Left ventricle myocardium inferior (tissue), 1 donor: ENCODE data around the gene OR7G2. TPM values are rescaled to one million over a fixed set of nuclear protein-coding genes. Genes with fewer than 3 reads are reported as not detected.
"Not testable (repeated sequence)": the region's sequence is repeated elsewhere in the genome, so short reads cannot be mapped to it uniquely, and the experiment has no call there.

ENCODE experiments used
- DNase-seq: peaks from one replicate; pipeline ENCODE4 v3.0.0-alpha.2; 2020
- H3K27ac ChIP-seq: fragments of 200-600 bp; replicated peaks from 2 replicates; pipeline ENCODE4 v1.8.0; 2021
- H3K27me3 ChIP-seq: fragments of 200-600 bp; 2 replicates; pipeline ENCODE4 v1.8.0; 2021; ENCODE audit warnings: low read depth
- H3K36me3 ChIP-seq: fragments of 200-600 bp; 2 replicates; pipeline ENCODE4 v1.8.0; 2021
- H3K4me1 ChIP-seq: fragments of 200-600 bp; 2 replicates; pipeline ENCODE4 v1.8.0; 2021
- H3K4me3 ChIP-seq: fragments of 200-600 bp; 2 replicates; pipeline ENCODE4 v1.8.0; 2021; ENCODE audit warnings: mild to moderate bottlenecking, moderate library complexity
- H3K9me3 ChIP-seq: fragments of 200-600 bp; replicated peaks from 2 replicates; pipeline ENCODE4 v1.8.0; 2021
- intact Hi-C: fragments of 100-400 bp; cut with micrococcal nuclease; formaldehyde crosslinking; loops from one replicate; pipeline ENCODE4 v1.11.0; 2022
- total RNA-seq: library from RNA; stranded (reverse); fragmentation: NEBNext Ultra II Directional; extraction: Animal tissue kit (Norgen Biotek cat#: 25700); gene quantifications from one replicate; pipeline ENCODE4 v1.2.1, GENCODE V29; 2021
- TF ChIP-seq, protein P1 (sequence below): fragments of 200-600 bp; IDR thresholded peaks from 2 replicates; pipeline ENCODE4 v1.8.0; 2021; ENCODE audit warnings: antibody characterized with exemption, mild to moderate bottlenecking, borderline replicate concordance
- donor health status: DM: no; HTN: yes; CAD: no; lungs with severe emphysema.

OR7G2 gene
- total RNA-seq, 1 donor from 2014 or later, result not detected

DNA sequence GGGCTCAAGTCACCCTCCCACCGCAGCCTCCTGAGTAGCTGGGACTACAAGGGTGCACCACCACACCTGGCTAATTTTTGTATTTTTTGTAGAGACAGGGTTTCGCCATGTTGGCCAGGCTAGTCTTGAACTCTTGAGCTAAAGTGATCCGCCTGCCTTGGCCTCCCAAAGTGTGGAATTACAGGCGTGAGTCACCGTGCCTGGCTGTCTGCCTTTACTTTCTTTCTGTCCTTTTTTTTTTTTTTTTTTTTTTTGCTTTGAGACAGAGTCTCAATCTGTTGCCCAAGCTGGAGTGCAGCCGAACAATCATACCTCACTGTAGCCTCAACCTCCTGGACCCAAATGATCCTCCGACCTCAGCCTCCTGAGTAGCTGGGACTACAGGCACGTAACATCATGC, 45.4 kb downstream of the OR7G2 start:
- TF ChIP-seq, protein P1, sequence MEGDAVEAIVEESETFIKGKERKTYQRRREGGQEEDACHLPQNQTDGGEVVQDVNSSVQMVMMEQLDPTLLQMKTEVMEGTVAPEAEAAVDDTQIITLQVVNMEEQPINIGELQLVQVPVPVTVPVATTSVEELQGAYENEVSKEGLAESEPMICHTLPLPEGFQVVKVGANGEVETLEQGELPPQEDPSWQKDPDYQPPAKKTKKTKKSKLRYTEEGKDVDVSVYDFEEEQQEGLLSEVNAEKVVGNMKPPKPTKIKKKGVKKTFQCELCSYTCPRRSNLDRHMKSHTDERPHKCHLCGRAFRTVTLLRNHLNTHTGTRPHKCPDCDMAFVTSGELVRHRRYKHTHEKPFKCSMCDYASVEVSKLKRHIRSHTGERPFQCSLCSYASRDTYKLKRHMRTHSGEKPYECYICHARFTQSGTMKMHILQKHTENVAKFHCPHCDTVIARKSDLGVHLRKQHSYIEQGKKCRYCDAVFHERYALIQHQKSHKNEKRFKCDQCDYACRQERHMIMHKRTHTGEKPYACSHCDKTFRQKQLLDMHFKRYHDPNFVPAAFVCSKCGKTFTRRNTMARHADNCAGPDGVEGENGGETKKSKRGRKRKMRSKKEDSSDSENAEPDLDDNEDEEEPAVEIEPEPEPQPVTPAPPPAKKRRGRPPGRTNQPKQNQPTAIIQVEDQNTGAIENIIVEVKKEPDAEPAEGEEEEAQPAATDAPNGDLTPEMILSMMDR, result no peak
- Histone ChIP-seq H3K4me3 (no peak overlapping the region), H3K27me3 (peaks cover 5% of the 10 kb centered on the region), H3K27ac (no peak overlapping the region), H3K4me1 (no peaks in the 10 kb centered on the region), H3K9me3 (no peaks in the 10 kb centered on the region), H3K36me3 (no peaks in the 10 kb centered on the region)
- no peak for DNase-seq
- intact Hi-C loops, result no loop called here

DNA sequence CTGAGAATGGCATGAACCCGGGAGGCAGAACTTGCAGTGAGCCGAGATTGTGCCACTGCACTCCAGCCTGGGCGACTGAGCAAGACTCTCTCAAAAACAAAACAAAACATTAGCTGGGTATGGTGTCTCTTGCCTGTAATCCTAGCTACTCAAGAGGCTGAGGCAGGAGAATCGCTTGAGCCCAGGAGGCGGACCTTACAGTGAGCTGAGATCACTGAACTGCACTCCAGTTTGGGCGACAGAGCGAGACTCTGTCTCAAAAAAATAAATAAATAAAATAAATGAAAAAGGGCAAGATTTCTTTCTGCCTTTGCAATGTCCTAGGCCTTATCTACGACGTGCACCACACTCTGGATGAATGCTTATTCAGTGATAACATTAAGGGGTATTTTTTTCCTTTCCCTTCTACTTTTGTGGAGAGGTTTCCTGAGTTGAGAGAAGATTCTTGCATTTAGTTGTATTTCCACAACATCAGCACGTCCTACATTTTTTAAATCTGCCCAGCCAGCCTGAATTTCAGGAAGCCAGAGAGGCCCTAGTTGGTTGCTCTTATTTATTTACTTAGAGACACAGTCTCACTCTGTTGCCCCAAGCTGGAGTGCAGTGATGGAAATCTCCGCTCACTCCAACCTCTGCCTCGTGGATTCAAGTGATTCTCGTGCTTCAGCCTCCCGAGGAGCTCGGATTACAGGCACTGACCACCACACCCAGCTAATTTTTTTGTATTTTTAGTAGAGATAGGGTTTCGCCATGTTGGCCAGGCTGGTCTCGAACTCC, 46.5 kb downstream of the OR7G2 start:
- intact Hi-C loops, result no loop called here
- Histone ChIP-seq H3K36me3 (no peaks in the 10 kb centered on the region), H3K27ac (no peak overlapping the region), H3K27me3 (peaks cover 14% of the 10 kb centered on the region), H3K4me3 (no peak overlapping the region), H3K4me1 (no peaks in the 10 kb centered on the region), H3K9me3 (no peaks in the 10 kb centered on the region)
- no peak for DNase-seq
- TF ChIP-seq, protein P1, result no peak

DNA sequence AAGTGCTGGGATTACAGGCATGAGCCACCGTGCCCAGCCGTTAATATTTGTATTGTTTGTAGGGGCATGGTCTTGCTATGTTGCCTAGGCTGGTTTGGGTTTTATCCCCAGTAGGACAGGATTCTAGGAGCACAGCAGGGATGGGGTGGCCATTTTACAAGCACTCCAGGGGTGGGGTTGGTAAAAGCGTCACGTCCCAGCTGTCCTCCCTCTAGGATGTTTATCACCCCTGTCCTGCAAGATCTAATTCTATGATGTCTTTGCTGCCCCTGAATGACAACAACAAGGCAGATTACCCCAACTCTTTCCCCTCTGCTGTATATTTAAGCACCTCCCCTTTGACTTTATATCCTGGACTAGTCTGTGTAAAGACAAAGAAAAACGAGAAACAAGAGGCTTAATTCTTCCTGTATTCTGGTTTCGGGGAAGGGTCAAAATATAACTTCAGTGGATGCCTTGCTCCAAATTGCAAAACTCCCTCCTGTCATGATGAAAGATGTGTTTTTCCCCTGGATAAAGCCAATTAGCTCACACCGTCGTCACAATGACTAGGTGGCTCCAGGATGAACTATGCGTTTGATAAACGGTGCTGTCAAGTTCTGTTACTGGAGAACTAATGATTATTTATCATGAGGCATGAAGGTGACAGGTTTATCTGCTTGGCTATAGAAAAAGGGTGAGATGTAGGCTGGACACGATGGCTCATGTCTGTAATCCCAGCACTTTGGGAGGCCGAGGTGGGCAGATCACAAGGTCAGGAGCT, 48.2 kb downstream of the OR7G2 start:
- Histone ChIP-seq H3K36me3 (no peaks in the 10 kb centered on the region), H3K4me1 (no peaks in the 10 kb centered on the region), H3K27me3 (peaks cover 27% of the 10 kb centered on the region), H3K4me3 (no peak overlapping the region), H3K27ac (no peak overlapping the region), H3K9me3 (no peaks in the 10 kb centered on the region)
- no peak for DNase-seq
- TF ChIP-seq, protein P1, result no peak
- intact Hi-C loops, result no loop called here

DNA sequence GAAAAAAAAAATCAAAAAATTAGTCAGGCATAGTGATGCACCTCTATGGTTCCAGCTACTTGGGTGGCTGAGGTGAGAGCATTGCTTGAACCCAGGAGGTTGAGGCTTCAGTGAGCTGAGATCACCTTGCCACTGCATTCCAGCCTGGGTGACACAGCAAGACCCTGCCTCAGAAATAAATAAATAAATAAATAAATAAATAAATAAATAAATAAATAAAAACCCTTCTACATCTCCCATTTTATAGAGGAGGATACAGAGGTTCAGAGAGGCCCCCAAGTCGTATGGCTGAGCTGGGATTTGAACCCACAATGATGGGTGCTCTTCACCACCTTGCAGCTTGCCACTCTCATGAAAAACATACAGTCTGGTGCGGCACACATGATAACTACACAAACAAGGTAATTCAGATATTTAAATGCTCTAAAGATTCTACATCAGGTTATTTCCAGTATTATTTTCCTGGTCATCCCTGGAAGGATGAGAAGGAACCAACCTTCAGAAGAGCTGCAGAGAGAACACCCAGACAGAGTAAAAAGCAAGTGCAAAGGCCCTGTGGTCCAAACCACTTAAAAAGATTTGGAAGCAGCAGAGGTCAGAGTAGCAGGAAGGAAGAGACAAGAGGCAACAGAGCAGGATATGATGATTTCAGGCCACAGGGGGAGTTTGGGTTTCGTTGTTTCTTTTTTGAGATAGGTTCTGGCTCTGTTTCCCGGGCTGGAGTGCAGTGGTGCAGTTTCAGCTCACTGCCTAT, 49.6 kb downstream of the OR7G2 start:
- intact Hi-C loops, result no loop called here

DNA sequence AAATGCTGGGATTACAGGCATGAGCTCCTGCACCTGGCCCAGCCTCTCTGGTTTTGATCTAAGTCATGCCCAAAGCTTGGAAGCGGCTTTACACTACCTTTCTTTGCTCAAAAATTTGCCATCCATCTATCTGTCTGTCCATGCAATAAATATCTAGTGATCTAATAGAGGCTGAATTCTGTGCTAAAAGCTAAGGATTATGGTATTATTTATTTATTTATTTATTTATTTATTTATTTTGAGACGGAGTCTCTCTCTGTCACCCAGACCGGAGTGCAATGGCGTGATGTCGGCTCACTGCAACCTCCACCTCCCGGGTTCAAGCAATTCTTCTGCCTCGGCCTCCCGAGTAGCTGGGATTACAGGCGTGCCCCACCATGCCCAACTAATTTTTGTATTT, 51.1 kb downstream of the OR7G2 start:
- H3K36me3 ChIP-seq, intact Hi-C loops, H3K4me1 ChIP-seq, H3K4me3 ChIP-seq, H3K27ac ChIP-seq, H3K9me3 ChIP-seq, DNase-seq: not testable (repeated sequence)
- peaks cover 54% of the 10 kb centered on the region for H3K27me3 ChIP-seq

More for the DNA sequence above, 49.6 kb downstream of the OR7G2 start:
- TF ChIP-seq, protein P1, result no peak
- H3K27me3 ChIP-seq, result peaks cover 40% of the 10 kb centered on the region
- H3K4me1 ChIP-seq, result no peaks in the 10 kb centered on the region
- H3K9me3 ChIP-seq, result no peaks in the 10 kb centered on the region
- H3K4me3 ChIP-seq, result no peak overlapping the region
- no peak for DNase-seq
- H3K36me3 ChIP-seq, result no peaks in the 10 kb centered on the region
- no peak overlapping the region for H3K27ac ChIP-seq
